HEK293 (cell line): ENCODE measurements around the gene VASP.
A peak's percentile ranks its signal among the peaks of the same experiment; 100 is the strongest.

ENCODE experiments used
- ATF2 ChIP-seq: fragments of 450-650 bp; formaldehyde crosslinking; IDR thresholded peaks from 2 replicates; pipeline ENCODE4 v1.5.1; 2016; ENCODE audit warnings: missing biosample characterization, missing genetic modification characterization, low read depth
- GLIS2 ChIP-seq: fragments of 450-650 bp; formaldehyde crosslinking; IDR thresholded peaks from 2 replicates; pipeline ENCODE4 v1.5.1; 2016; ENCODE audit warnings: missing biosample characterization, missing genetic modification characterization
- HOXA7 ChIP-seq: sonication (generic); formaldehyde crosslinking; IDR thresholded peaks from 2 replicates; pipeline ENCODE4 v1.8.1; 2022; ENCODE audit warnings: missing genetic modification reagents, borderline replicate concordance
- OSR2 ChIP-seq: fragments of 450-650 bp; formaldehyde crosslinking; IDR thresholded peaks from 2 replicates; pipeline ENCODE4 v1.5.1; 2016; ENCODE audit warnings: missing biosample characterization, missing genetic modification characterization
- PRDM10 ChIP-seq: fragments of 450-650 bp; formaldehyde crosslinking; IDR thresholded peaks from 2 replicates; pipeline ENCODE4 v1.5.1; 2016; ENCODE audit warnings: missing biosample characterization, missing genetic modification characterization
- WT1 ChIP-seq: fragments of 450-650 bp; formaldehyde crosslinking; IDR thresholded peaks from 2 replicates; pipeline ENCODE4 v1.5.1; 2016; ENCODE audit warnings: missing biosample characterization, missing genetic modification characterization
- ZBTB1 ChIP-seq: fragments of 450-650 bp; formaldehyde crosslinking; IDR thresholded peaks from 2 replicates; pipeline ENCODE4 v1.5.1; 2016; ENCODE audit warnings: missing biosample characterization, missing genetic modification characterization
- ZBTB21 ChIP-seq: fragments of 450-650 bp; formaldehyde crosslinking; IDR thresholded peaks from 2 replicates; pipeline ENCODE4 v1.5.1; 2017; ENCODE audit warnings: missing biosample characterization, missing genetic modification characterization
- ZFP41 ChIP-seq: fragments of 450-650 bp; formaldehyde crosslinking; IDR thresholded peaks from 2 replicates; pipeline ENCODE4 v1.5.1; 2016; ENCODE audit warnings: missing biosample characterization, missing genetic modification characterization, borderline replicate concordance
- ZNF221 ChIP-seq: fragments of 450-650 bp; formaldehyde crosslinking; IDR thresholded peaks from 2 replicates; pipeline ENCODE4 v1.5.1; 2017; ENCODE audit warnings: missing biosample characterization, missing genetic modification characterization, borderline replicate concordance
- ZNF280D ChIP-seq: fragments of 450-650 bp; formaldehyde crosslinking; IDR thresholded peaks from 2 replicates; pipeline ENCODE4 v1.5.1; 2016; ENCODE audit warnings: missing biosample characterization, missing genetic modification characterization
- ZNF302 ChIP-seq: fragments of 450-650 bp; formaldehyde crosslinking; IDR thresholded peaks from 2 replicates; pipeline ENCODE4 v1.5.1; 2016; ENCODE audit warnings: missing biosample characterization, missing genetic modification characterization, low read depth
- ZNF311 ChIP-seq: fragments of 450-650 bp; formaldehyde crosslinking; IDR thresholded peaks from 2 replicates; pipeline ENCODE4 v1.5.1; 2017; ENCODE audit warnings: missing biosample characterization, missing genetic modification characterization, borderline replicate concordance
- ZNF623 ChIP-seq: fragments of 450-650 bp; formaldehyde crosslinking; IDR thresholded peaks from 2 replicates; pipeline ENCODE4 v1.5.1; 2016; ENCODE audit warnings: missing biosample characterization, missing genetic modification characterization
- ZNF677 ChIP-seq: fragments of 450-650 bp; IDR thresholded peaks from 2 replicates; pipeline ENCODE4 v1.5.0; 2018; ENCODE audit warnings: missing biosample characterization, mild to moderate bottlenecking, missing genetic modification characterization, moderate library complexity
- ZNF707 ChIP-seq: fragments of 450-650 bp; formaldehyde crosslinking; IDR thresholded peaks from 2 replicates; pipeline ENCODE4 v1.5.1; 2016; ENCODE audit warnings: missing biosample characterization, missing genetic modification characterization
- TF ChIP-seq, protein P1 (sequence below): fragments of 450-650 bp; formaldehyde crosslinking; IDR thresholded peaks from 2 replicates; pipeline ENCODE4 v1.5.1; 2016; ENCODE audit warnings: missing biosample characterization, missing genetic modification characterization, low read depth
- TF ChIP-seq, protein P2 (sequence below): fragments of 450-650 bp; formaldehyde crosslinking; IDR thresholded peaks from 2 replicates; pipeline ENCODE4 v1.5.1; 2017; ENCODE audit warnings: missing biosample characterization, missing genetic modification characterization
- TF ChIP-seq, protein P3 (sequence below): fragments of 450-650 bp; IDR thresholded peaks from 2 replicates; pipeline ENCODE4 v1.5.1; 2018; ENCODE audit warnings: missing biosample characterization, missing genetic modification characterization
- TF ChIP-seq, protein P4 (sequence below): fragments of 450-650 bp; formaldehyde crosslinking; IDR thresholded peaks from 2 replicates; pipeline ENCODE4 v1.5.1; 2016; ENCODE audit warnings: missing biosample characterization, missing genetic modification characterization, borderline replicate concordance

VASP gene

DNA sequence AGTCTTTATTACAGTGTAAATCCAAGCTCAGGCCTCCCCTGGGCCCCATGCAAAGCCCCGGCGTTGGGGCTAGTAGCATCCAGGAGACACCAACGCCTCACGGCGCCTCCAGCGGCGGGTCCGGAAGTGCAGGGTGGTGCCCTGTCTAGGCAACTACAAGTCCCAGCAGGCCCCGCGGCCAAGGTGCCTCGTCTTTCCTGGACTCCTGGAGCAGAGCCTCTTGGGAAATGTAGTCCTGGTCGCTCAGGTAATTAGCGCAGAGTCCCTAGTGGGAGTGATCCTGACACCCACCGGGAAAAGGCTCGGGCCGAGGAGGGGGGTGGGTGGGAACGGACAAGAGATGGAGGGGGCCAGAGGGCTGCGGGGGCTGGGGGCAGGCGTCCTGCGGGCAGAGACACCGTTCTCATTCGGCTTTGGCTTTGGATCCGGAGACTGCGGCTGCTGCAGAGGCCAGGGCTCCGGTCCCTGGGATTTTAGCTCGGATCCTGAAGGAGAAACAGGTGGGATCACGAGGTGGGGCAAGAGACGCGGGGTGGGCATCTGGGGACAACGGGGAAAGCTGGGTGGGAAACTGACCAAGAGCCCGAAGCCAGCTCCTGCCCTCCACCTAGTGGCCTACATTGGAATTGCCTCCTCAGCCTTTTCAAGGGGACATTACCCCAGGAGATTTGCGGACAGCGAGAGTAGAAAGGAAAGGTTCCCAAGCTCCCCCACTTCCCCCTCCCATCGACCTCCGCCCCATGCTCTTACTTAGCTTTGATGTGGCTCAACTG lies 21.8 kb upstream of the VASP start (continued):
- no peak for TF ChIP-seq ZNF280D (tag by site-specific recombination)
- no peak for TF ChIP-seq ZNF302 (tag by site-specific recombination)
- TF ChIP-seq GLIS2 (tag by site-specific recombination) = peak; percentile 69
- TF ChIP-seq, protein P1, sequence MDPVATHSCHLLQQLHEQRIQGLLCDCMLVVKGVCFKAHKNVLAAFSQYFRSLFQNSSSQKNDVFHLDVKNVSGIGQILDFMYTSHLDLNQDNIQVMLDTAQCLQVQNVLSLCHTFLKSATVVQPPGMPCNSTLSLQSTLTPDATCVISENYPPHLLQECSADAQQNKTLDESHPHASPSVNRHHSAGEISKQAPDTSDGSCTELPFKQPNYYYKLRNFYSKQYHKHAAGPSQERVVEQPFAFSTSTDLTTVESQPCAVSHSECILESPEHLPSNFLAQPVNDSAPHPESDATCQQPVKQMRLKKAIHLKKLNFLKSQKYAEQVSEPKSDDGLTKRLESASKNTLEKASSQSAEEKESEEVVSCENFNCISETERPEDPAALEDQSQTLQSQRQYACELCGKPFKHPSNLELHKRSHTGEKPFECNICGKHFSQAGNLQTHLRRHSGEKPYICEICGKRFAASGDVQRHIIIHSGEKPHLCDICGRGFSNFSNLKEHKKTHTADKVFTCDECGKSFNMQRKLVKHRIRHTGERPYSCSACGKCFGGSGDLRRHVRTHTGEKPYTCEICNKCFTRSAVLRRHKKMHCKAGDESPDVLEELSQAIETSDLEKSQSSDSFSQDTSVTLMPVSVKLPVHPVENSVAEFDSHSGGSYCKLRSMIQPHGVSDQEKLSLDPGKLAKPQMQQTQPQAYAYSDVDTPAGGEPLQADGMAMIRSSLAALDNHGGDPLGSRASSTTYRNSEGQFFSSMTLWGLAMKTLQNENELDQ (tag by site-specific recombination) = no peak
- TF ChIP-seq, protein P2, sequence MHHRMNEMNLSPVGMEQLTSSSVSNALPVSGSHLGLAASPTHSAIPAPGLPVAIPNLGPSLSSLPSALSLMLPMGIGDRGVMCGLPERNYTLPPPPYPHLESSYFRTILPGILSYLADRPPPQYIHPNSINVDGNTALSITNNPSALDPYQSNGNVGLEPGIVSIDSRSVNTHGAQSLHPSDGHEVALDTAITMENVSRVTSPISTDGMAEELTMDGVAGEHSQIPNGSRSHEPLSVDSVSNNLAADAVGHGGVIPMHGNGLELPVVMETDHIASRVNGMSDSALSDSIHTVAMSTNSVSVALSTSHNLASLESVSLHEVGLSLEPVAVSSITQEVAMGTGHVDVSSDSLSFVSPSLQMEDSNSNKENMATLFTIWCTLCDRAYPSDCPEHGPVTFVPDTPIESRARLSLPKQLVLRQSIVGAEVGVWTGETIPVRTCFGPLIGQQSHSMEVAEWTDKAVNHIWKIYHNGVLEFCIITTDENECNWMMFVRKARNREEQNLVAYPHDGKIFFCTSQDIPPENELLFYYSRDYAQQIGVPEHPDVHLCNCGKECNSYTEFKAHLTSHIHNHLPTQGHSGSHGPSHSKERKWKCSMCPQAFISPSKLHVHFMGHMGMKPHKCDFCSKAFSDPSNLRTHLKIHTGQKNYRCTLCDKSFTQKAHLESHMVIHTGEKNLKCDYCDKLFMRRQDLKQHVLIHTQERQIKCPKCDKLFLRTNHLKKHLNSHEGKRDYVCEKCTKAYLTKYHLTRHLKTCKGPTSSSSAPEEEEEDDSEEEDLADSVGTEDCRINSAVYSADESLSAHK (tag by site-specific recombination) = 0 out of 2 replicates have a peak, but pooled peaks have one; percentile 8
- TF ChIP-seq ZBTB21 (tag by site-specific recombination) = no peak
- no peak for TF ChIP-seq ZNF311 (tag by site-specific recombination)
- no peak for TF ChIP-seq ZFP41
- TF ChIP-seq ZNF221 (tag by site-specific recombination) = no peak
- no peak for TF ChIP-seq ZNF677 (tag by site-specific recombination)
- TF ChIP-seq OSR2 (tag by site-specific recombination) = no peak
- peak; percentile 18; the same call in 1 of the 2 replicates for TF ChIP-seq PRDM10 (tag by site-specific recombination)
- TF ChIP-seq, protein P3, sequence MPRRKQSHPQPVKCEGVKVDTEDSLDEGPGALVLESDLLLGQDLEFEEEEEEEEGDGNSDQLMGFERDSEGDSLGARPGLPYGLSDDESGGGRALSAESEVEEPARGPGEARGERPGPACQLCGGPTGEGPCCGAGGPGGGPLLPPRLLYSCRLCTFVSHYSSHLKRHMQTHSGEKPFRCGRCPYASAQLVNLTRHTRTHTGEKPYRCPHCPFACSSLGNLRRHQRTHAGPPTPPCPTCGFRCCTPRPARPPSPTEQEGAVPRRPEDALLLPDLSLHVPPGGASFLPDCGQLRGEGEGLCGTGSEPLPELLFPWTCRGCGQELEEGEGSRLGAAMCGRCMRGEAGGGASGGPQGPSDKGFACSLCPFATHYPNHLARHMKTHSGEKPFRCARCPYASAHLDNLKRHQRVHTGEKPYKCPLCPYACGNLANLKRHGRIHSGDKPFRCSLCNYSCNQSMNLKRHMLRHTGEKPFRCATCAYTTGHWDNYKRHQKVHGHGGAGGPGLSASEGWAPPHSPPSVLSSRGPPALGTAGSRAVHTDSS = no peak
- TF ChIP-seq, protein P4, sequence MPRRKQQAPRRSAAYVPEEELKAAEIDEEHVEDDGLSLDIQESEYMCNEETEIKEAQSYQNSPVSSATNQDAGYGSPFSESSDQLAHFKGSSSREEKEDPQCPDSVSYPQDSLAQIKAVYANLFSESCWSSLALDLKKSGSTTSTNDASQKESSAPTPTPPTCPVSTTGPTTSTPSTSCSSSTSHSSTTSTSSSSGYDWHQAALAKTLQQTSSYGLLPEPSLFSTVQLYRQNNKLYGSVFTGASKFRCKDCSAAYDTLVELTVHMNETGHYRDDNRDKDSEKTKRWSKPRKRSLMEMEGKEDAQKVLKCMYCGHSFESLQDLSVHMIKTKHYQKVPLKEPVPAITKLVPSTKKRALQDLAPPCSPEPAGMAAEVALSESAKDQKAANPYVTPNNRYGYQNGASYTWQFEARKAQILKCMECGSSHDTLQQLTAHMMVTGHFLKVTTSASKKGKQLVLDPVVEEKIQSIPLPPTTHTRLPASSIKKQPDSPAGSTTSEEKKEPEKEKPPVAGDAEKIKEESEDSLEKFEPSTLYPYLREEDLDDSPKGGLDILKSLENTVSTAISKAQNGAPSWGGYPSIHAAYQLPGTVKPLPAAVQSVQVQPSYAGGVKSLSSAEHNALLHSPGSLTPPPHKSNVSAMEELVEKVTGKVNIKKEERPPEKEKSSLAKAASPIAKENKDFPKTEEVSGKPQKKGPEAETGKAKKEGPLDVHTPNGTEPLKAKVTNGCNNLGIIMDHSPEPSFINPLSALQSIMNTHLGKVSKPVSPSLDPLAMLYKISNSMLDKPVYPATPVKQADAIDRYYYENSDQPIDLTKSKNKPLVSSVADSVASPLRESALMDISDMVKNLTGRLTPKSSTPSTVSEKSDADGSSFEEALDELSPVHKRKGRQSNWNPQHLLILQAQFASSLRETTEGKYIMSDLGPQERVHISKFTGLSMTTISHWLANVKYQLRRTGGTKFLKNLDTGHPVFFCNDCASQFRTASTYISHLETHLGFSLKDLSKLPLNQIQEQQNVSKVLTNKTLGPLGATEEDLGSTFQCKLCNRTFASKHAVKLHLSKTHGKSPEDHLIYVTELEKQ (tag by site-specific recombination) = no peak
- TF ChIP-seq HOXA7 = no peak
- TF ChIP-seq ZBTB1 = no peak
- no peak for TF ChIP-seq WT1
- TF ChIP-seq ZNF623 = no peak
- TF ChIP-seq ZNF707 (tag by site-specific recombination) = no peak
- TF ChIP-seq ATF2 = no peak
